GM12864 (cell line): ENCODE data around the gene CA5A.
A peak's percentile ranks its signal among the peaks of the same experiment; 100 is the strongest.
"Not testable (repeated sequence)": the region's sequence is repeated elsewhere in the genome, so short reads cannot be mapped to it uniquely, and the experiment has no call there.

Source experiments
- DNase-seq: peaks from one replicate; pipeline ENCODE4 v3.0.0-alpha.2; 2011; ENCODE audit warnings: low read depth
- H3K4me3 ChIP-seq: 2 replicates; pipeline ENCODE4 v1.5.1; 2011; ENCODE audit warnings: mild to moderate bottlenecking, low read depth, low read length, control low read depth
- TF ChIP-seq, protein P1 (sequence below): IDR thresholded peaks from 2 replicates; pipeline ENCODE4 v1.5.1; 2011; ENCODE audit warnings: low read depth, mild to moderate bottlenecking, moderate library complexity, low read length, control low read depth, inconsistent platforms; ENCODE audit errors: missing control alignments

CA5A gene

GRCh38 chr16:87860553-87861299 is 75.6 kb downstream of the CA5A start:
- TF ChIP-seq, protein P1, sequence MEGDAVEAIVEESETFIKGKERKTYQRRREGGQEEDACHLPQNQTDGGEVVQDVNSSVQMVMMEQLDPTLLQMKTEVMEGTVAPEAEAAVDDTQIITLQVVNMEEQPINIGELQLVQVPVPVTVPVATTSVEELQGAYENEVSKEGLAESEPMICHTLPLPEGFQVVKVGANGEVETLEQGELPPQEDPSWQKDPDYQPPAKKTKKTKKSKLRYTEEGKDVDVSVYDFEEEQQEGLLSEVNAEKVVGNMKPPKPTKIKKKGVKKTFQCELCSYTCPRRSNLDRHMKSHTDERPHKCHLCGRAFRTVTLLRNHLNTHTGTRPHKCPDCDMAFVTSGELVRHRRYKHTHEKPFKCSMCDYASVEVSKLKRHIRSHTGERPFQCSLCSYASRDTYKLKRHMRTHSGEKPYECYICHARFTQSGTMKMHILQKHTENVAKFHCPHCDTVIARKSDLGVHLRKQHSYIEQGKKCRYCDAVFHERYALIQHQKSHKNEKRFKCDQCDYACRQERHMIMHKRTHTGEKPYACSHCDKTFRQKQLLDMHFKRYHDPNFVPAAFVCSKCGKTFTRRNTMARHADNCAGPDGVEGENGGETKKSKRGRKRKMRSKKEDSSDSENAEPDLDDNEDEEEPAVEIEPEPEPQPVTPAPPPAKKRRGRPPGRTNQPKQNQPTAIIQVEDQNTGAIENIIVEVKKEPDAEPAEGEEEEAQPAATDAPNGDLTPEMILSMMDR, result no peak
- H3K4me3 ChIP-seq, result no peak overlapping the region
- no peak for DNase-seq

- not testable (repeated sequence) for DNase-seq, H3K4me3 ChIP-seq
Observed at GRCh38 chr16:87858151-87858993, 78.0 kb downstream of the CA5A start.

GRCh38 chr16:87856791-87857228 is 79.5 kb downstream of the CA5A start:
- H3K4me3 ChIP-seq, result peak overlapping the region; percentile 17
- TF ChIP-seq, protein P1, result no peak
- DNase-seq, result no peak

DNA sequence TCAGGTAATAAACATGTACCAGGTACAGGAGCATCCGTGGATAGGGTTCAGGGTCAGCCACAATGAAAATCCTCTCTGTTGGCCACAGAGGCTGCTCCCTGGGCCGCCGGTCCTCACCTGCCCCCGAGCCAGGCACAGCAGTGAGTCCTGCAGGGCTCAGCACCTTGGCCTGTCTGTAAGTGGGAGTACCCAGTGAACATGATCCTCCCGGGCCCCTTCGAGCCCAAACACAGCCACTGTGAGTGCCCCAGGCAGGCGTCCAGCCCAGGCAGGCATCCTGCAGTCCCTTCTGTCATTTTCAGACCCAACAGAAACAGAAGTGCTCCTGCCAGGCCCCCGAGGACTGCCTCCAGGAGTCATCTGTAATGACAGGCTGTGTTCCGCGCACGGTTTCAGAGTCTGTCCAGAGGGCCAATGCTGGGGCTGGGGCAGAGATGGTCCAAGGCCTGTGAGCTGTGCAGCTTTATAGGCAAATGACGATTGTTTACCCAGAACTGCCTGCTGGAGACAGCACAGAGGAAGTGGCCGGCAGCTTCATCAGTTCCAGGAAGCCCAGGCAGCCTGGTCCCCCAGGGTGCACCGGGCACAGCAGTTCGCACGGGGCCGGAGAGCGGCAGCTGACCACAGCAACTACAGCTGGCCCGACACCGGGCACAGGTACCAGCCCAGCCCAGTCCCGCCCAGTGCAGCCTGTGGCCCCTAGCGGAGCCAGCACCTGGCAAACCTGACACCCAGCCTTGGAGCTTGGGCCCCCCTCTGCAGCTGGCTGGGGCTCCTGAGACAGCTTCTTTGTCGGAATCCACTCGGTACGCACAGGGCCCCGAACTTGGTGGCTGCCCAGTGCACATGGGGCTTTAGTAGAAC is 80.2 kb downstream of the CA5A start:
- no peak for DNase-seq
- TF ChIP-seq, protein P1, result no peak
- H3K4me3 ChIP-seq, result peak overlapping the region; percentile 17

DNA sequence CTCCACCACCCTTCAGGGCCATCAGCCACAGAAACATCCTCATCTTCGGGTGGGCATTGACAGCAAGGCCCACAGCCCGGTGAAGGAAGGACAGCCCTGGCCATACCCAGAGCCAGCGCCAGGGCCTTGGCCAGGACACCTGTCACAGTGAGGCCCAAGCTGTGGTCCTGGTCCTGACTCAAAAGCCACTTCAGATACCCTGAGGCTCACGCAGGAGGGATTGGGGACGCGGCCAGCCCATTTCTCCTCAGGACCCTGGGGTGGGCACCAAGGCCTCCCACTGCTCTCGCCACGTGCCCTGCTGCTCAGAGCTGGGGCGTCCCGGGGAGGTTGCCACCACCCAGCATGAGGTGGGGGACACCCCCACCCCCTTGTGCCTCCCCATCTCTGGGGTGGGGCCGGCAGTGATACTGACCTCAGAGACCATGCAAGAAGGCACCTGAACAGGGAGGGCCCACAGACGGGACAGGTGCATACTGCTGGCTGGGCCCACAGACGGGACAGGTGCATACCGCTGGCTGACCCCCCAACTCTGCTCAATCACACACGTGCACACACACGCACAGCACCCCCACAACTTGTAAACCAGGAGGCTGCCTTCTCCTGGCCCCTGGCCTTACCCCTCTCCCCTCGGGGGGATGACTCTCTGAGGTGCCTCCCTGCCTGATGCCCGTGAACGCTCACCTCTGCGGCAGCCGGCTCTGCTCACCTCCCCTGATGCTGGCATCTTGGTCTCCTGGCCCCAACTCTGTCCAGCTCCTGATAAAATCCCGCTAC is 81.2 kb downstream of the CA5A start:
- TF ChIP-seq, protein P1, result no peak
- no peak overlapping the region for H3K4me3 ChIP-seq
- DNase-seq, result no peak

GRCh38 chr16:87854053-87854906 is 82.0 kb downstream of the CA5A start:
- TF ChIP-seq, protein P1, result no peak
- no peak overlapping the region for H3K4me3 ChIP-seq
- no peak for DNase-seq
